Loucy (cell line): ENCODE data around the gene WDR87.

Experiments used
- CTCF ChIP-seq: fragments of 200-600 bp; sonication (generic); conservative IDR thresholded peaks from 2 replicates; pipeline ENCODE4 v1.5.1; 2014; ENCODE audit warnings: mild to moderate bottlenecking, antibody characterized with exemption, low read length
- EZH2phosphoT487 ChIP-seq: fragments of 200-600 bp; IDR thresholded peaks from 2 replicates; pipeline ENCODE4 v1.6.1; 2018; ENCODE audit warnings: antibody characterized with exemption, mild to moderate bottlenecking, moderate library complexity, borderline replicate concordance

- TF ChIP-seq CTCF (no peak), EZH2phosphoT487 (no peak)
These were observed 47.5 kb upstream of the WDR87 start for GRCh38 chr19:37953918-37954303.
